ENCODE data around the gene SAMSN1. TPM values are rescaled to one million over a fixed set of nuclear protein-coding genes. Genes with fewer than 3 reads are reported as not detected.

Gene SAMSN1
- total and polyA plus RNA-seq, 2 of the 8 experiments (the other 6 are each of a cell fraction or from before 2014, with no cell fraction given), result 0.50 to 3.0 TPM

DNA sequence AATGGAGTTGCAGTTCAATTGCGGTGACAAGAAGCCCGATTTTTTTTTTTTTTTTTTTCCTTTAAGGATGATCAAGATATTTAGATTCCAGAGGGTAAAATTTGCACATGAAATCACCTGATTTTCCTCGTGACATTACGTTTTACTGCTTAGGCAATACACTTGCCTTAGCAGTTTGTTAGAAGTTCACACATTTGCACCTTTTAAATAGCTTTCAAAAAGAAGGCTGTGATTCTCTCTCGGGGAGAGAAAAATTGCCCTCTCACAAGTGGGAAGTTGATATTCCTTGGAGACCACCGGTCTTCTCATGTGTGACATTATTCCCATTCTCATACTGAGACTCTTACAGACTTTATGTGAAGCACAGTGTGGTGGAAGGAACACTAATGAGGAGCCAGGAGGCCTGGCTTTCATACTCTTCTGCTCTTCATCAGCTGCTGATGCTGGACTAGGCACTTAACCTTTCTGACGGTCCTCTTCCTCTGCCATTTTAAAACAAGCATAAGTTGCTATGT lies 93.3 kb downstream of the SAMSN1 start (continued):
- no peak for TF ChIP-seq RFX5 (IDR thresholded peaks at IDR 0.05; ENCODE audit: borderline replicate concordance, low read depth, low read length)
- no peak for TF ChIP-seq SIRT6 (IDR thresholded peaks at IDR 0.05; ENCODE audit: low read length)
- TF ChIP-seq EGR1 (IDR thresholded peaks at IDR 0.05; ENCODE audit: borderline replicate concordance, low read depth, low read length), result no peak

Data from H1 (cell line).